ENCODE data around the gene MBNL2. TPM values are rescaled to one million over a fixed set of nuclear protein-coding genes. Genes with fewer than 3 reads are reported as not detected.

Gene MBNL2
- total RNA-seq, 1 experiment from 2014 or later, result 74.3 TPM

- intact Hi-C loops (cut with micrococcal nuclease), result no loop called here
- H3K27me3 Mint-ChIP-seq (ENCODE audit: insufficient read depth, unreplicated experiment), result no peaks in the 10 kb centered on the region
- peaks cover 28% of the 10 kb centered on the region for H3K4me1 Mint-ChIP-seq (ENCODE audit: insufficient read depth, unreplicated experiment)
- CTCF ChIA-PET, result interaction anchor here (0.7 to 3.5 kb wide), 5 partner anchors 17 to 157 kb away, joined by 3 to 18 read pairs (median 5); no protein-coding TSS in a partner anchor
- H3K9me3 Mint-ChIP-seq (ENCODE audit: unreplicated experiment), result no peaks in the 10 kb centered on the region
- no peak for TF ChIP-seq CTCF (IDR thresholded peaks at IDR 0.05; ENCODE audit: unreplicated experiment)
- POLR2A ChIA-PET, result interaction anchor here (0.7 to 10.6 kb wide), 4 partner anchors 11 to 249 kb away, joined by 3 to 211 read pairs (median 18); partner anchors contain the start of gene MBNL2
- H3K27ac Mint-ChIP-seq (ENCODE audit: low read depth, unreplicated experiment), result no peak overlapping the region
- peaks cover 27% of the 10 kb centered on the region for H3K36me3 Mint-ChIP-seq (ENCODE audit: insufficient read depth, unreplicated experiment)
- H3K4me3 Mint-ChIP-seq (ENCODE audit: unreplicated experiment), result no peak overlapping the region
- no TSS peak for BruUV-seq (replicated peaks)
- DNase-seq (ENCODE audit: unreplicated experiment), result no peak
These were observed 44.8 kb downstream of the MBNL2 start for GRCh38 chr13:97266772-97267417.

GRCh38 chr13:97267418-97268059, 45.4 kb downstream of the MBNL2 start:
- Mint-ChIP-seq H3K4me1 (ENCODE audit: insufficient read depth, unreplicated experiment) (peaks cover 28% of the 10 kb centered on the region), H3K4me3 (ENCODE audit: unreplicated experiment) (no peak overlapping the region), H3K27me3 (ENCODE audit: insufficient read depth, unreplicated experiment) (no peaks in the 10 kb centered on the region), H3K36me3 (ENCODE audit: insufficient read depth, unreplicated experiment) (peaks cover 27% of the 10 kb centered on the region), H3K9me3 (ENCODE audit: unreplicated experiment) (no peaks in the 10 kb centered on the region), H3K27ac (ENCODE audit: low read depth, unreplicated experiment) (no peak overlapping the region)
- DNase-seq (ENCODE audit: unreplicated experiment), result no peak
- intact Hi-C loops (cut with micrococcal nuclease), result no loop called here
- ChIA-PET POLR2A (interaction anchor here (0.7 to 10.6 kb wide), 5 partner anchors 12 to 250 kb away, joined by 3 to 211 read pairs (median 3); partner anchors contain the start of gene MBNL2), CTCF (interaction anchor here (0.7 to 3.5 kb wide), 5 partner anchors 17 to 158 kb away, joined by 3 to 18 read pairs (median 5); no protein-coding TSS in a partner anchor)
- no TSS peak for BruUV-seq (replicated peaks)
- TF ChIP-seq CTCF (IDR thresholded peaks at IDR 0.05; ENCODE audit: unreplicated experiment), result no peak

GRCh38 chr13:97268772-97269171, 46.6 kb downstream of the MBNL2 start:
- ChIA-PET POLR2A (interaction anchor here (1.0 to 10.6 kb wide), 3 partner anchors 8 to 127 kb away, joined by 3 to 211 read pairs (median 3); partner anchors contain the start of gene MBNL2), CTCF (interaction anchor here (0.6 to 3.5 kb wide), 12 partner anchors 8 to 1346 kb away, joined by 3 to 18 read pairs (median 3); no protein-coding TSS in a partner anchor)
- H3K27ac Mint-ChIP-seq (ENCODE audit: low read depth, unreplicated experiment), result peak overlapping the region; percentile 83
- H3K4me3 Mint-ChIP-seq (ENCODE audit: unreplicated experiment), result no peak overlapping the region
- intact Hi-C loops (cut with micrococcal nuclease), result no loop called here
- H3K27me3 Mint-ChIP-seq (ENCODE audit: insufficient read depth, unreplicated experiment), result no peaks in the 10 kb centered on the region
- peak; percentile 27 for DNase-seq (ENCODE audit: unreplicated experiment)
- no peaks in the 10 kb centered on the region for H3K9me3 Mint-ChIP-seq (ENCODE audit: unreplicated experiment)
- peaks cover 31% of the 10 kb centered on the region for H3K36me3 Mint-ChIP-seq (ENCODE audit: insufficient read depth, unreplicated experiment)
- no peak for TF ChIP-seq CTCF (IDR thresholded peaks at IDR 0.05; ENCODE audit: unreplicated experiment)
- H3K4me1 Mint-ChIP-seq (ENCODE audit: insufficient read depth, unreplicated experiment), result peaks cover 34% of the 10 kb centered on the region
- no TSS peak for BruUV-seq (replicated peaks)

GRCh38 chr13:97269603-97270002, 47.5 kb downstream of the MBNL2 start:
- ChIA-PET POLR2A (interaction anchor here (5.3 to 10.6 kb wide), 2 partner anchors 12 to 45 kb away, joined by 101 to 211 read pairs; partner anchors contain the start of gene MBNL2), CTCF (interaction anchor here (0.6 to 3.5 kb wide), 8 partner anchors 8 to 1346 kb away, joined by 3 to 18 read pairs (median 3); no protein-coding TSS in a partner anchor)
- Mint-ChIP-seq H3K9me3 (ENCODE audit: unreplicated experiment) (no peaks in the 10 kb centered on the region), H3K27me3 (ENCODE audit: insufficient read depth, unreplicated experiment) (no peaks in the 10 kb centered on the region), H3K4me1 (ENCODE audit: insufficient read depth, unreplicated experiment) (peaks cover 35% of the 10 kb centered on the region), H3K4me3 (ENCODE audit: unreplicated experiment) (no peak overlapping the region), H3K36me3 (ENCODE audit: insufficient read depth, unreplicated experiment) (peaks cover 25% of the 10 kb centered on the region), H3K27ac (ENCODE audit: low read depth, unreplicated experiment) (no peak overlapping the region)
- DNase-seq (ENCODE audit: unreplicated experiment), result no peak
- BruUV-seq (replicated peaks), result no TSS peak
- TF ChIP-seq CTCF (IDR thresholded peaks at IDR 0.05; ENCODE audit: unreplicated experiment), result no peak
- intact Hi-C loops (cut with micrococcal nuclease), result no loop called here

Data from MCF 10A (cell line).